ENCODE measurements around the gene UBE2I. TPM values are rescaled to one million over a fixed set of nuclear protein-coding genes. Genes with fewer than 3 reads are reported as not detected.

UBE2I gene
- total RNA-seq, 1 donor from 2014 or later, result 86.6 TPM

- intact Hi-C loops (cut with DNase I), result loop anchor here (5.0 kb wide), 1 partner anchor 42 kb away; the partner anchor contains the start of genes GNPTG and TSR3
Observed at GRCh38 chr16:1309888-1310831, 724 bp downstream of the UBE2I start.

GRCh38 chr16:1310832-1311200 lies 1.4 kb downstream of the UBE2I start:
- DNase-seq (ENCODE audit: low spot score), result no peak

More at GRCh38 chr16:1309888-1310831, 724 bp downstream of the UBE2I start:
- DNase-seq (ENCODE audit: low spot score), result no peak

GRCh38 chr16:1311212-1311737 lies 1.8 kb downstream of the UBE2I start:
- intact Hi-C loops (cut with DNase I), result loop anchor here (5.0 kb wide), 1 partner anchor 41 kb away; the partner anchor contains the start of genes GNPTG and TSR3
- DNase-seq (ENCODE audit: low spot score), result no peak

More at GRCh38 chr16:1310832-1311200, 1.4 kb downstream of the UBE2I start:
- intact Hi-C loops (cut with DNase I), result loop anchor here (5.0 kb wide), 1 partner anchor 41 kb away; the partner anchor contains the start of genes GNPTG and TSR3

- intact Hi-C loops (cut with DNase I), result loop anchor here (5.0 kb wide), 1 partner anchor 40 kb away; the partner anchor contains the start of genes GNPTG and TSR3
- DNase-seq (ENCODE audit: low spot score), result no peak
Observed at GRCh38 chr16:1311738-1312466, 2.5 kb downstream of the UBE2I start.

GRCh38 chr16:1312467-1312816 lies 3.0 kb downstream of the UBE2I start:
- no peak for DNase-seq (ENCODE audit: low spot score)
- intact Hi-C loops (cut with DNase I), result loop anchor here (5.0 kb wide), 1 partner anchor 40 kb away; the partner anchor contains the start of genes GNPTG and TSR3

- DNase-seq (ENCODE audit: low spot score), result no peak
- intact Hi-C loops (cut with DNase I), result loop anchor here (5.0 kb wide), 1 partner anchor 39 kb away; the partner anchor contains the start of genes GNPTG and TSR3
Observed at GRCh38 chr16:1312903-1313302, 3.5 kb downstream of the UBE2I start.

GRCh38 chr16:1313721-1314369 lies 4.4 kb downstream of the UBE2I start:
- no peak for DNase-seq (ENCODE audit: low spot score)

GRCh38 chr16:1314399-1315068 lies 5.1 kb downstream of the UBE2I start:
- intact Hi-C loops (cut with DNase I), result loop anchor here (5.0 kb wide), 1 partner anchor 38 kb away; the partner anchor contains the start of genes GNPTG and TSR3
- no peak for DNase-seq (ENCODE audit: low spot score)

More at GRCh38 chr16:1313721-1314369, 4.4 kb downstream of the UBE2I start:
- intact Hi-C loops (cut with DNase I), result loop anchor here (5.0 kb wide), 1 partner anchor 38 kb away; the partner anchor contains the start of genes GNPTG and TSR3

- DNase-seq (ENCODE audit: low spot score), result no peak
- intact Hi-C loops (cut with DNase I), result no loop called here
Observed at GRCh38 chr16:1315081-1316032, 5.9 kb downstream of the UBE2I start.

GRCh38 chr16:1316033-1316405 lies 6.6 kb downstream of the UBE2I start:
- intact Hi-C loops (cut with DNase I), result no loop called here
- DNase-seq (ENCODE audit: low spot score), result no peak

- no peak for DNase-seq (ENCODE audit: low spot score)
- intact Hi-C loops (cut with DNase I), result no loop called here
Observed at GRCh38 chr16:1317479-1318267, 8.2 kb downstream of the UBE2I start.

GRCh38 chr16:1318268-1318545 lies 8.8 kb downstream of the UBE2I start:
- no peak for DNase-seq (ENCODE audit: low spot score)
- intact Hi-C loops (cut with DNase I), result no loop called here

GRCh38 chr16:1319041-1319440 lies 9.6 kb downstream of the UBE2I start:
- intact Hi-C loops (cut with DNase I), result no loop called here
- DNase-seq (ENCODE audit: low spot score), result no peak

- intact Hi-C loops (cut with DNase I), result no loop called here
- DNase-seq (ENCODE audit: low spot score), result no peak
Observed at GRCh38 chr16:1320097-1320496, 10.7 kb downstream of the UBE2I start.

- DNase-seq (ENCODE audit: low spot score), result no peak
- intact Hi-C loops (cut with DNase I), result no loop called here
Observed at GRCh38 chr16:1320658-1321240, 11.3 kb downstream of the UBE2I start.

GRCh38 chr16:1322407-1322806 lies 13.0 kb downstream of the UBE2I start:
- DNase-seq (ENCODE audit: low spot score), result no peak
- intact Hi-C loops (cut with DNase I), result no loop called here

All from cardiac septum (tissue), 1 donor.